ENCODE results near the gene CS. TPM values are rescaled to one million over a fixed set of nuclear protein-coding genes. Genes with fewer than 3 reads are reported as not detected.

Gene CS
- total and polyA plus RNA-seq, 12 donors, result 64.6 to 417 (median 245) TPM

DNA sequence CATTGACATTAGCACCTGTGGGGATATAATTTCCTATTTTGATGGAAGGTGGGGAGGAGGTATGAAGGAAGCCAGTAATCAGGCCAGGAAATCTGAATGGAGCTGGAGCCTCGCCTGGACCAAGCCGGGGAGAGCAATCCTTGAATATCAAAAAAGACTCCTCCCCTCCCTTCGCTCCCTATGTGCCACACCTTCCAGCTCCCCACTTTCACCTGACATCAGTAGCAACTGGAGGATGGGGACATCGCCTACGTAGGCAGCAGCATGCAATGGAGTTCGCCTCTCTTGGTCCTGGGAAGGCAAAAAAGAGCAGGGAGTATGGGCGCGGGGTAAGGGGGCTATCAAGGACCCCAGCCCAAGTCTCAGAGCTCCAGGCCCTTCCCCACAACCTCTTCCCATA lies 43.1 kb downstream of the CS start:
- WGBS, 4 donors, result 31 to 47% (median 34%) methylated on average over 4 to 8 of the region's 8 CpGs
- TF ChIP-seq, protein P1, sequence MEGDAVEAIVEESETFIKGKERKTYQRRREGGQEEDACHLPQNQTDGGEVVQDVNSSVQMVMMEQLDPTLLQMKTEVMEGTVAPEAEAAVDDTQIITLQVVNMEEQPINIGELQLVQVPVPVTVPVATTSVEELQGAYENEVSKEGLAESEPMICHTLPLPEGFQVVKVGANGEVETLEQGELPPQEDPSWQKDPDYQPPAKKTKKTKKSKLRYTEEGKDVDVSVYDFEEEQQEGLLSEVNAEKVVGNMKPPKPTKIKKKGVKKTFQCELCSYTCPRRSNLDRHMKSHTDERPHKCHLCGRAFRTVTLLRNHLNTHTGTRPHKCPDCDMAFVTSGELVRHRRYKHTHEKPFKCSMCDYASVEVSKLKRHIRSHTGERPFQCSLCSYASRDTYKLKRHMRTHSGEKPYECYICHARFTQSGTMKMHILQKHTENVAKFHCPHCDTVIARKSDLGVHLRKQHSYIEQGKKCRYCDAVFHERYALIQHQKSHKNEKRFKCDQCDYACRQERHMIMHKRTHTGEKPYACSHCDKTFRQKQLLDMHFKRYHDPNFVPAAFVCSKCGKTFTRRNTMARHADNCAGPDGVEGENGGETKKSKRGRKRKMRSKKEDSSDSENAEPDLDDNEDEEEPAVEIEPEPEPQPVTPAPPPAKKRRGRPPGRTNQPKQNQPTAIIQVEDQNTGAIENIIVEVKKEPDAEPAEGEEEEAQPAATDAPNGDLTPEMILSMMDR (IDR thresholded peaks at IDR 0.05), result no peak
- no peak for TF ChIP-seq POLR2A (IDR thresholded peaks at IDR 0.05)
- peak overlapping the region in 2 of 4 donors; percentile 89 to 90 for H3K4me3 ChIP-seq
- peak overlapping the region in 2 of 5 donors; percentile 91 for H3K27ac ChIP-seq
- no peaks in the 10 kb centered on the region for H3K27me3 ChIP-seq
- intact Hi-C loops (cut with DNase I), result loop anchor here in 1 of 2 donors (5.0 kb wide), 1 partner anchor 35 kb away; the partner anchor contains the start of genes NABP2 and RNF41
- H3K9me3 ChIP-seq (replicated peaks in 1 of 3), result no peaks in the 10 kb centered on the region
- H3K4me1 ChIP-seq (replicated peaks in 1 of 2), result peaks cover 19 to 30% of the 10 kb centered on the region in 2 donors
- H3K36me3 ChIP-seq (replicated peaks in 1 of 2), result peaks cover 0 to 45% of the 10 kb centered on the region in 2 donors
- DNase-seq, result no peak

DNA sequence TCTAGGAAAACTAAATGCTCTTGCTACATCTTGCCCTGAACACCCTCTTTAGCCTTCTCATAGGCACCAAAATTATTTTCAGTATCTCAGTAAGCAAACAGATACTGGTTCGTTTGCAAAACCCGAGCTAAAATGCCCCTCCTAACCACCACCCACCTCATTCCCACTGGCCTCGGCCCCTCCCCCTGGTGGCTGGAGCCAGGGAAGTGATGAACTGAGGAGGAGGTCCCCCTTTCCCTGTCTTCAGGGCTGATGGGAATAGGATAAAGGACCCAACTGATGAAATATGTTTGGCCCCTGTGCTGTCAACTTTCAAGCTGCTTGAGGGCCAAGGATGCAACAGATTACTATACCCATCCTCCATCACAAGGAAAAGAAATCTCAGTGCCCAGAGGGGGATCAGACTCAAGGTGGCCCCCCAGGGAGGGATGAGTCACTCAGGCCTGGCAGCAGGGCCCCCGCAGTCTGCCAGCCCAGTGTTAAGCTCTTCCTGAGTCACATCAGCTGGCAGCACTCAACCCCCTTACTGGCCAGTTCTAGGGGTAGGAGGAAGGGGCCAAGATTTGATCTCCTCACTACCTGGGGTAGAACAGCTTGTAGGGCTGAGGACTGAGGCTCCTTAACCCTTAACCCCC lies 43.7 kb downstream of the CS start:
- Histone ChIP-seq H3K4me3 (peak overlapping the region in 1 of 4 donors; percentile 89), H3K27me3 (no peaks in the 10 kb centered on the region), H3K36me3 (replicated peaks in 1 of 2) (peaks cover 0 to 50% of the 10 kb centered on the region in 2 donors), H3K4me1 (replicated peaks in 1 of 2) (peaks cover 19 to 30% of the 10 kb centered on the region in 2 donors), H3K9me3 (replicated peaks in 1 of 3) (no peaks in the 10 kb centered on the region), H3K27ac (peak overlapping the region in 2 of 5 donors; percentile 24 to 91)
- DNase-seq, result peak in 4 of 7 donors; percentile 46 to 74 (median 59)
- intact Hi-C loops (cut with DNase I), result loop anchor here in 1 of 2 donors (5.0 kb wide), 1 partner anchor 34 kb away; the partner anchor contains the start of genes NABP2 and RNF41
- 13 to 30% (median 19%) methylated on average over 3 to 4 of the region's 4 CpGs for WGBS, 4 donors
- no peak for TF ChIP-seq POLR2A (IDR thresholded peaks at IDR 0.05)
- TF ChIP-seq, protein P1 (IDR thresholded peaks at IDR 0.05), result no peak

DNA sequence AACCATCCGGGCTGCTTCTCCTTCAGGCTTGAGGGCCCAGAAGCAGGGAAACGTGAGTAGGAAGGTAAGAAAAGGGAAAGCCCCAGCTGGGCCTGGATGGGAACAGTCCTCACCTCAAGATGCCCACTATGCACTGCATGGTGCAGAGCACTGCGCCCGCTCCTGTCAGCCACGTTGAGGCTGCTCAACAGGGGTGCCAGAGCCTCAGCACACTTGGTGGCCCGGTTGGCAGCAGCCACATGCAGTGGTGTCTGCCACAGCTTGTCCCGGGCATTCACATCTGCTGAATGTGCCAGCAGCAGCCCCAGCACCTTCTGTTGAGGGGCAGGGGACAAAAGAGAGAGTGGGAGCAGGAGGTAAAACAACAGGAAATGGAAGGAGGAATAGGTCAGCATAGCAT lies 44.5 kb downstream of the CS start:
- H3K9me3 ChIP-seq (replicated peaks in 1 of 3), result no peaks in the 10 kb centered on the region
- TF ChIP-seq POLR2A (IDR thresholded peaks at IDR 0.05), result no peak
- TF ChIP-seq, protein P1 (IDR thresholded peaks at IDR 0.05), result no peak
- no peak for DNase-seq
- H3K36me3 ChIP-seq (replicated peaks in 1 of 2), result peaks cover 0 to 58% of the 10 kb centered on the region in 2 donors
- H3K27me3 ChIP-seq, result no peaks in the 10 kb centered on the region
- intact Hi-C loops (cut with DNase I), result loop anchor here in 1 of 2 donors (5.0 kb wide), 1 partner anchor 33 kb away; the partner anchor contains the start of genes NABP2 and RNF41
- H3K27ac ChIP-seq, result peak overlapping the region in 1 of 5 donors; percentile 91
- H3K4me3 ChIP-seq, result no peak overlapping the region
- H3K4me1 ChIP-seq (replicated peaks in 1 of 2), result peaks cover 19 to 30% of the 10 kb centered on the region in 2 donors
- WGBS, 4 donors, result 74 to 78% (median 78%) methylated on average over 6 to 7 of the region's 7 CpGs

DNA sequence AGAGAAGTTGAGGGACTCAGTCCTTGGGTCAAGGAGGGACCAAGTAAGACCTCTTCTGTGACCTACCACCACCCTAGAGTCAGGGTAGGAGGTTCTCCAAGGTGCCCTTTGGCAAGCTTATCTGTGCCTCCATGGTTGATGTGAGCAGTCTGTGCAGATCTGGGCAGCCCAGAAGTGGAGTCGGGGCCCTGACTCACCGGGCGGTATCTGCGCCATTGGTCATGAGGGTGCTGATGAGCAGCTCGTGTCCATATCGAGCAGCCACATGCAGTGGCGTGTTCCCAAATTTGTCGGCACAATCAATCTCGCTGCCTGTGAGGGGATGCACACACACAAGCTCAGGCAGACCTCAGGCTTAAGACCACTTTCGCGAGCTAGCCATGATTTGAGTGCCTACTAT lies 47.0 kb downstream of the CS start:
- H3K27me3 ChIP-seq, result no peaks in the 10 kb centered on the region
- no peak for DNase-seq
- H3K4me3 ChIP-seq, result no peak overlapping the region
- no peaks in the 10 kb centered on the region for H3K9me3 ChIP-seq (replicated peaks in 1 of 3)
- H3K4me1 ChIP-seq (replicated peaks in 1 of 2), result peaks cover 19 to 22% of the 10 kb centered on the region in 2 donors
- TF ChIP-seq, protein P1 (IDR thresholded peaks at IDR 0.05), result no peak
- TF ChIP-seq POLR2A (IDR thresholded peaks at IDR 0.05), result no peak
- H3K36me3 ChIP-seq (replicated peaks in 1 of 2), result peaks cover 0 to 84% of the 10 kb centered on the region in 2 donors
- H3K27ac ChIP-seq, result peak overlapping the region in 1 of 5 donors; percentile 9
- intact Hi-C loops (cut with DNase I), result no loop called here
- WGBS, 4 donors, result 83 to 90% (median 87%) methylated on average over 7 to 11 of the region's 11 CpGs; no CpG with 5 or more reads in 1 of the 4 donors

All from adrenal gland (tissue), 12 donors.